Measurements from ENCODE around the gene TNFRSF17. TPM values are rescaled to one million over a fixed set of nuclear protein-coding genes. Genes with fewer than 3 reads are reported as not detected.
A peak's percentile ranks its signal among the peaks of the same experiment; 100 is the strongest.

Gene TNFRSF17
- total and polyA plus RNA-seq, 2 of the 13 experiments (the other 11 are each of a cell fraction or from before 2014, with no cell fraction given), result not detected

- TF ChIP-seq NFAT5 (CRISPR knock-in tag; IDR thresholded peaks at IDR 0.05) (no peak), ZNF496 (CRISPR knock-in tag; IDR thresholded peaks at IDR 0.05; ENCODE audit: insufficient replicate concordance) (no peak), PRDM10 (CRISPR knock-in tag; IDR thresholded peaks at IDR 0.05; ENCODE audit: low read depth) (no peak), USF2 (IDR thresholded peaks at IDR 0.05; ENCODE audit: low read depth, low read length) (peak; percentile 29; the same call in 1 of the 2 replicates), USF2 (CRISPR knock-in tag; IDR thresholded peaks at IDR 0.05; ENCODE audit: borderline replicate concordance) (no peak), SAFB2 (CRISPR knock-in tag; IDR thresholded peaks at IDR 0.05; ENCODE audit: borderline replicate concordance, low read depth) (no peak), SNAPC2 (CRISPR knock-in tag; IDR thresholded peaks at IDR 0.05) (no peak), SNAI1 (CRISPR knock-in tag; IDR thresholded peaks at IDR 0.05; ENCODE audit: borderline replicate concordance) (no peak), MXD1 (CRISPR knock-in tag; IDR thresholded peaks at IDR 0.05) (no peak), RCOR2 (CRISPR knock-in tag; IDR thresholded peaks at IDR 0.05) (no peak), THAP9 (CRISPR knock-in tag; IDR thresholded peaks at IDR 0.05; ENCODE audit: borderline replicate concordance) (no peak)
These were observed 29.4 kb downstream of the TNFRSF17 start (continued) for GRCh38 chr16:11994143-11995119.

All from HepG2 (cell line).